ENCODE data around the gene TSR3. TPM values are rescaled to one million over a fixed set of nuclear protein-coding genes. Genes with fewer than 3 reads are reported as not detected.
"Not testable (repeated sequence)": the region's sequence is repeated elsewhere in the genome, so short reads cannot be mapped to it uniquely, and the experiment has no call there.

The TSR3 gene
- polyA plus RNA-seq, 4 donors = 36.0 to 59.7 (median 38.8) TPM

GRCh38 chr16:1340730-1341494 lies 10.8 kb downstream of the TSR3 start:
- no peak for DNase-seq (ENCODE audit: low read depth in 4 of 4, low spot score in 3 of 4)

GRCh38 chr16:1338855-1339675 lies 12.6 kb downstream of the TSR3 start:
- DNase-seq (ENCODE audit: low read depth in 4 of 4, low spot score in 3 of 4) = no peak

DNA sequence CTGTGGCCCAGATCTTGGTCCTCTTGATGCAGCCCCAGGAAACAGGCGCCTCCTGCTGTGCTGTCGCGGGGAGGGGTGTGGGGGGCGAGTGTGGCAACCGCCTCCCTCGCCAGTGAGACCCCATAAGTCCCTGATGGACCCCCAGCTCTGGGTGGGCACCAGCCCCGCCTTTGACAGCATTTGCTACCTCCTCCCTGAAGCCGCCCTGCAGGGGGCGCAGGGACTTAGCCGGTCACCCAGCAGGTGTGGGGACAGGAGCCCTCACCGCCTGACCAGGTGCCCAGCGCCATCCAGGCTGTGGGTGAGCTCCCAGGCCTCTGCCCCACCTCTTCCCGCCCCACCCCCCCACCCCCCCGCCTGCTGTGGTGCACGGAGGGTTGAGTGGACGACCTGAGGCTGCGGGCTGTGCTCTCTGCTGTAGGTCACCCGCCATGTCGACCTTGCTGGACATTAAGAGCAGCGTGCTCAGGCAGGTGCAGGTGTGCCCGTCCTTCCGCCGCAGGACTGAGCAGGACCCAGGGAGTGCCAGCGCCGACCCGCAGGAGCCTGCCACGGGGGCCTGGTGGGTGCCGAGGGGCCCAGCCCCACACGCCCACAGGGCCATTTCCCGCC lies 13.5 kb downstream of the TSR3 start:
- DNase-seq (ENCODE audit: low read depth in 4 of 4, low spot score in 3 of 4) = no peak

DNA sequence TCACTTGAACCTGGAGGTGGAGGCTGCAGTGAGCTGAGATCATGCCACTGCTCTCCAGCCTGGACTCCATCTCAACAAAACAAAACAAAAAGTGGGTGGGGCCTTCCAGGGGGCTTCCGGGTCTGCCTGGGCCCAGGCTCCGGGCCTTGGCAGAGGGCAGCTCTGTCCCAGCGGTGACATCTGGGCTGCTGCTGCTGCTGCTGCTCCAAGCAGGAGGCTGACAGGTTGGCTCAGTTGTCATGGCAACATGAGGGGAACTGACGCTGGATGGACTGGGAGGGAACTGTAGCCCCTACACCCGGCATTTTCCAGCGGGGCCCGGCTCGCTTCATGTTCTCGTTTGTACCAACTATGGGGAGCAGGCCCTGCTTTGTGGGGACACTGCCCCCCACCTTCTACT lies 14.2 kb downstream of the TSR3 start:
- DNase-seq (ENCODE audit: low read depth in 4 of 4, low spot score in 3 of 4) = no peak

DNA sequence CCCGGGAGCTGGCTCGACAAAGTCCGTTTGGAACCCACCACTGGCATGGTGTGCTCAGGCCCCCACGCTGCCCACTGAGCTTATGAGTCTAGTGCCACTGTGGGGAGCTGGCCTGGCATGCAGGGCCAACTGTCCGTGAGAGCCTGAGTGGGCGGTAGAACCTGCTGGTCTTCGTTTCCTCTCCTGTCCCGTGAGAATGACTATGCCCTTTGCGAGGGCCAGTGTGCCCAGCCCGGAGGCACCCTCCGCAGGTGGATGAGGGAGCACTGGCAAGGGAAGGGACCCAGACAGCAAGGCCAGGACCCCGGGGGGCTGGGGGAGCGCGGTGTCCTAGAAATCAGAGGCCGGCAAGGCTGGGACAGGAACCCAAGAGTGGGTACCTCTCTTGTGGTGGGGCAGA lies 15.1 kb downstream of the TSR3 start:
- DNase-seq (ENCODE audit: low read depth in 4 of 4, low spot score in 3 of 4) = no peak

DNA sequence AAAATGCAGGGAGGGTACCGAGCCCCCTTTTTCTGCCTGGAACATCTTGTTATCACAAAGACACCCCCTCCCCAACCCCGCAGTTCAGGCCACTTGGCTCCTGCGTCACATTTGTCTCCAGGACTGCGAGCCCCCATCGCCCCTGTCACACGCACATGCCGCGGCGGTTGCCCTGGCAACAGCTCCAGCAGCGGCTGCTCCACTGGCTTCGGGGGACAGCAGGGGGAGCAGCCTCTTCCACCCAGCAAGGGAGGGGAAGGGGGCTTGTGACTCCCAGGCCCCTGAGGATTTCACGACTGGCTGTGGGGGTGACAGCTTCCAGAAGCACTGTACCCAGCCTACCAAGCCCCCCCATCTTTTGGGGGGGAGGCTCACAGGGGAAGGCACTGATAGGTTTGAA lies 15.7 kb downstream of the TSR3 start:
- DNase-seq (ENCODE audit: low read depth in 4 of 4, low spot score in 3 of 4) = no peak

GRCh38 chr16:1335211-1335971 lies 16.3 kb downstream of the TSR3 start:
- no peak for DNase-seq (ENCODE audit: low read depth in 4 of 4, low spot score in 3 of 4)

DNA sequence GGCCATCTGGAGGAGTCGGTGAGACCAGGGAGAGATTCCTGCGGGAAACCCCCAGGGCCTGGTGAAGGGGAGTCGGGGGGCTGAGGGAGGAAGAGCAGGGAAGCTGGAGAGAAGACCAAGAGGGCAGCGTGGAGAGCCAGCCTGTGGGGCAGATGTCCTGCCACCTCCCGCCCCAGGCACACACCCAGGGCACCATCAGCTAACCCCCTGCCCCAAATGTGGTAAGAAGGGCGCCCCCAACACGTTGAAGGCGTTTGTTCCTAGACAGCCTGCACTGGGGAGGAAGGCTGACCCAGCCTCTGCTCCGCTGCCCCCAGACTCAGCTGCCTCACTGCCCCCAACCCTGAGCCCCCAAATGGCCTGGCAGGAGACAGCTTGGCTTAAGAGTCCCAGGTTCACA lies 16.9 kb downstream of the TSR3 start:
- DNase-seq (ENCODE audit: low read depth in 4 of 4, low spot score in 3 of 4) = no peak

DNA sequence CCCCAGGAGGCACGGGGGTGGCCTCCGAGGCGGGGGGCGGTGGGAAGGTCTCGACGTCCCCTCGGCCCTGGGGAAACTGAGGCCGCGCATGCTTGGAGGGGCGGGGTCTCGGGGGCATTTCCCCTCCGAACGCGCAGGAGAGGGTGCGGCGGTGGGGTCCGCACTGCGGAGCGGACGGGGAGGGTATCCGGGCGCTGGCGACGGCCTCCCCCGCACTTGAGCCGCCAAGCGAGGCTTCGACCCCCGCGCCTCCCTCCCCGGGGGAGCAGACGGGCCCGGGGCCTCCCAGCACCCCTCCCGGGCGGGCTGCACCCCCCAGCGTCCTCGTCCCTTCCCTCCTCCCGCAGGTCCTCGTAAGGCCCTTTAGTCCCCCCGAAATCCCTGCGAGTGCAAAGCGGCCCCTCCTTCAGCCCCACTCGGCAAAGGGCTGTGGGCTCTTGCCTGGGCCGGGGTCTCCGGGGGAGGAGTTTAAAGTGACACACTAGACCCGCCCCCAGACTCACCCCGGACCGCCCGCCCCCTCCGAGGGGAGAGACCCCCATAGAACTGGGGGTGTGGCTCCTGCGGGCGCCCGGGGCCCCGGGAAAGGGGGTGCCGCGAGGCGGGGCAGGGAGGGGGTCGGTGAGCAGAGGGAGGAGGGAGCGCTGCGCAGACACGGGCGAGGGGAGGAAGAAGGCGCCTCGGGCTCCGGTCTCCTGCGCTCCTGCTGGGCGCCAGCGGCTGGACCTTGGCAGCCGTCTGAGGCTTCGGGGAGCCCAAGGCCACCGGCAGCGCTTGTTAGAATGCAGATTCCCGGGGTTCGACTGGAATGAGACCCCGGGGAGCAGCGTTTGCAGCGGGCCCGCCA lies 17.6 kb downstream of the TSR3 start:
- no peak for DNase-seq (ENCODE audit: low read depth in 4 of 4, low spot score in 3 of 4)

DNA sequence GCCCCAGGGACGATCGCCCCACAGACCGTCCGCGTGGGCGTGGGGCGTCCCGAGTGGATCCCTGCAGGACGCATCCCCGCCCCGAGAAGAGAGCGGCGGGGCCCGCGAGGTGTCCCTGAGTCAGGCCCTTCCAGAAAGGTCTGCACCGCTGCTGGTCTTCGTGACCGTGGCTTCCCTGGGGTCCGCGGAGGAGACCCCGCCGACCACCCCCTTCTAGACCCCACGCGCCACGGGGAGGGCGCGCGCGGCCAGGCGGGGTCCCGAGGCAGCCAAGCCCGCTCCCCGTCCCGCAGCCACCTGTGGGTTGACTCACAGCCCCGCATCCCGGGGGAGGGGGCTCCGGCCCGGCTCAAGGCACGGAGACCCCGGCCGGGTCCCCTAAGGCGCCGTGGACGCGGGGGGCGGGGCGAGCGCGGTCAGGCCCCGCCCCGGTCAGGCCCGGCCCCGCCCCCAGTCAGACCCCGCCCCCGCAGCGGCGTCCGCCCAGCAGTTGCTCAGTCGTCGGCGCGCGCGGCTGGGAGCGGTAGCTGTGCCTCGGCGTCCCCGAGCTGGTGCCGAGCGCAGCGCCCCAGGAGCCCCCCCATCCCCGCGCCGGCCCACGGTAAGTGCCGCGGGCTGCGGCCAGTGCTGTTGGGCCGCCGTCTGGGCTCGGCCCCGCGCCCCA lies 18.4 kb downstream of the TSR3 start, which contains the start of gene BAIAP3:
BAIAP3 (plus strand) TSS at position 497 of the 664 bp plus-strand sequence. CDS start 4,905 bp downstream, outside the sequence.
- no peak for DNase-seq (ENCODE audit: low read depth in 4 of 4, low spot score in 3 of 4)

- no peak for DNase-seq (ENCODE audit: low read depth in 4 of 4, low spot score in 3 of 4)
These were observed 19.0 kb downstream of the TSR3 start for GRCh38 chr16:1332618-1333148.

DNA sequence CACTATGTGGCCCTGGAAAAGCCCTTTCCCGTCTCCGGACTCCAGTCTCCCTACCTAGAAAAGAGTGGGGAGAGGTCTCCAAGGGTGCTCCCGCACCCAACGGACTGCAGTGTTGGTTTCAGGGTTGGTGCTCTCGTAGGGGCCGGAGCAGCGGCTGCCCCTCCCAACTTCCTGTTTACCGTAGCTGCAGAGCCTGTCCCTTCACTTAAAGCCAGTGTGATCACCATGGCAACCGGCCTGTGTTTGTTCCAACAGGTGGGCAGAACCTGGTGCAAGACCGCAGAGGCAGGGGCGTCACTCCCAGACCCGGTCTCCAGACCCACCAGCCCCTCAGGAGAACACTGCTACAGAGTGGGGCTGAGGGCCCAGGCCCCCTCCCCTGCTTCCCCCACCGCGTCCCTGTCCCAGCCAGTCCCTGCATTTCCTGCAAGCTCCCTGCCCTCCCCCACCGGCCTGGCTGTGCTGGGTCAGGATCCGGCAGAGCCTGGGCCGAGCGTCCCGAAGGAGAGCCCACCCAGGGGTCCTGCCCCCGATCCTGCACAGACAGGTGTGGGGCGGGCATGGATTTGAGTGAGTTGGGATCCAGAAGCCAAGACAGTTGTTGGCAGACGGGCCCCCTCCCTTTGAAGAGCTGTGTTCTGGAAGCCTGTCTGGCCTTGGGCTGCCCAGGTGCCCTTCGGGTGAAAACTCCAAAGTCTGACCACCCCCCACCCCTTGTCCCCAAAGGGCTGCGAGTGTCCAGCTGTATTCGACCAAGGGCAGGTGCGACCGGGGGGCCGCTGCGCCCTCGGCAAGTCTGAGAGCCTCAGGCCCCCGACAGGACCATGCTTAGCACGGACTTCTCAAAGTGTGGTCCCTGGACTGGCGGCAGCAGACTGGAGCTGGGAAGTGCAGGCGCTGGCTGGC lies 19.7 kb downstream of the TSR3 start:
- DNase-seq (ENCODE audit: low read depth in 4 of 4, low spot score in 3 of 4) = peak in 3 of 4 donors; percentile 55 to 82 (median 64)

GRCh38 chr16:1330931-1331711 lies 20.6 kb downstream of the TSR3 start:
- DNase-seq (ENCODE audit: low read depth in 4 of 4, low spot score in 3 of 4) = no peak

DNA sequence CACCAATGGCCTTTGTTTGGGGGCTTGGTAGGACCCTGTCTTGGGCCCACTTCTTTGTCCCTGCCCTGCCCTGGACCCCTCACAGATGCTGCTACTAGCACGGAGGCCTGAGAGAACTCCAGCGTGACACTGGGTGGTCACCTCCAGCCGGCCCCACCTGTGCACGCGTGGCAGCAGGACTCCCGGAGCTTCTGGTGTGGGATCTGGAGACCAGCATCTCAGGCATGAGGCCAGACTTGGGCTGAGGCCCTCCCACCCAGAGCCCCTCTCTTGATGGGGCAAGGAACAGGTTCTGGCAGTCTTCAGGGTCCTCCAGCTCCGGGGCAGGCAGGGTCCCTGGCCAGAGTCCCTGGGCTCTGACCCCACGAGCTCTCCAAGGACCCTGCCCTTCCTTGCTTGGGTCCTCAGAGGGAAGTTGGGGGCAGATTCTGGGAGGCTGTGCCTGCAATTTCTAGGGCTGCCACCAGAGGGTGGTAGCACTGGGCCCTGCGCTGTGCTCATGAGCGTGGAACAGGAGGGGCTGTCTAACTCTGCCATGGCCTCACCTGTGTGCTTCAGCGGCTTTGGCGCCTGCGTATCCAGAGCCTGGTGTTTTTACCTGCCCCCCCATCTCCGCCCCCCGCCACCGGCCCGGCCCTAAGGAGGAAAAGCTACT lies 21.3 kb downstream of the TSR3 start:
- no peak for DNase-seq (ENCODE audit: low read depth in 4 of 4, low spot score in 3 of 4)

GRCh38 chr16:1328961-1329360 lies 22.7 kb downstream of the TSR3 start:
- DNase-seq (ENCODE audit: low read depth in 4 of 4, low spot score in 3 of 4) = not testable (repeated sequence)

DNA sequence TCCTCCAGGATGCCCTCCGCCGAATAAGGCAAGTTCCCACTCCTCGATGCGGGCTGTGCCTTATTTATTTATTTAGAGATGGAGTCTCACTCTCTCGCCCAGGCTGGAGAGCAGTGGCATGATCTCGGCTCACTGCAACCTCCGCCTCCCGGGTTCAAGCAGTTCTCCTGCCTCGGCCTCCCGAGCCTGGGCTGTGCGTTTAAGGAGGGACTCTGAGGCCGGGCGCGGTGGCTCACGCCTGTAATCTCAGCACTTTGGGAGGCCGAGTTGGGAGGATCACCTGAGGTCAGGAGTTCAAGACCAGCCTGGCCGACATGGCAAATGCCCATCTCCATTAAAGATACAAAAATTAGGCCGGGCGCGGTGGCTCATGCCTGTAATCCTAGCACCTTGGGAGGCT lies 23.5 kb downstream of the TSR3 start:
- not testable (repeated sequence) for DNase-seq (ENCODE audit: low read depth in 4 of 4, low spot score in 3 of 4)

- no peak for DNase-seq (ENCODE audit: low read depth in 4 of 4, low spot score in 3 of 4)
These were observed 24.1 kb downstream of the TSR3 start for GRCh38 chr16:1327619-1327947.

All from left renal pelvis (tissue), 4 donors.